Measurements from ENCODE around the gene SLC15A4.

GRCh38 chr12:128767518-128767917, 56.2 kb downstream of the SLC15A4 start:
- no peak for TF ChIP-seq POLR2AphosphoS5 (IDR thresholded peaks at IDR 0.05)
- TF ChIP-seq POLR2A (IDR thresholded peaks at IDR 0.05), result no peak

All from stomach (tissue), 4 donors.